CD4-positive, alpha-beta T cell treated with Interleukin-1 beta for 1 hour (primary cell): ENCODE data around the gene SSMEM1.
"Not testable (repeated sequence)": the region's sequence is repeated elsewhere in the genome, so short reads cannot be mapped to it uniquely, and the experiment has no call there.

Experiments
- DNase-seq, 2 donors: peaks; one replicate each; pipeline ENCODE4 v3.0.0-alpha.2; 2020 to 2022

The SSMEM1 gene

GRCh38 chr7:130207642-130208041, at the start of gene SSMEM1:
SSMEM1 (plus strand) TSS chr7:130207860; CDS start chr7:130207911, 51 bp downstream.
- no peak for DNase-seq

GRCh38 chr7:130160023-130160422, 47.6 kb upstream of the SSMEM1 start:
- DNase-seq: no peak

DNA sequence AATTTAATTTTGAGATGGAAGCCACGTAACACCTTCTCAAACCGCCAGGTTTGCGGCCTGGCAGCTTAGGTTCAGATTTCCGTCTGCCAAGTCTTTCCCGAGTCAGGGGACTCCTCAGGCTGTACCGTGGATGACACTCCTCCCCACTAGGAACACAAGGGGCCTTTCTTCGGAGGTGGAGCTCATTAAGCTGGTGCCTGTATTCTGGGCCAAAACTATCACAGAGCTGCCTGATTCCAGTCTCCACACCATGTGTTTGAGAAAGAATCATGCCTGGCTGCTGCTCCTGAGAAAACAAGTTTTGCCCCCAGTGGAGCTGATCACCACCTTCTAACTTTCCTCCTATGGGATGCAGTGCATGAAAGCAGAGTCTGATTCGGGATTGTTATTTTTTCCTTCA, 47.2 kb upstream of the SSMEM1 start:
- no peak for DNase-seq

- DNase-seq: no peak
Observed at GRCh38 chr7:130162196-130162595, 45.5 kb upstream of the SSMEM1 start.

DNA sequence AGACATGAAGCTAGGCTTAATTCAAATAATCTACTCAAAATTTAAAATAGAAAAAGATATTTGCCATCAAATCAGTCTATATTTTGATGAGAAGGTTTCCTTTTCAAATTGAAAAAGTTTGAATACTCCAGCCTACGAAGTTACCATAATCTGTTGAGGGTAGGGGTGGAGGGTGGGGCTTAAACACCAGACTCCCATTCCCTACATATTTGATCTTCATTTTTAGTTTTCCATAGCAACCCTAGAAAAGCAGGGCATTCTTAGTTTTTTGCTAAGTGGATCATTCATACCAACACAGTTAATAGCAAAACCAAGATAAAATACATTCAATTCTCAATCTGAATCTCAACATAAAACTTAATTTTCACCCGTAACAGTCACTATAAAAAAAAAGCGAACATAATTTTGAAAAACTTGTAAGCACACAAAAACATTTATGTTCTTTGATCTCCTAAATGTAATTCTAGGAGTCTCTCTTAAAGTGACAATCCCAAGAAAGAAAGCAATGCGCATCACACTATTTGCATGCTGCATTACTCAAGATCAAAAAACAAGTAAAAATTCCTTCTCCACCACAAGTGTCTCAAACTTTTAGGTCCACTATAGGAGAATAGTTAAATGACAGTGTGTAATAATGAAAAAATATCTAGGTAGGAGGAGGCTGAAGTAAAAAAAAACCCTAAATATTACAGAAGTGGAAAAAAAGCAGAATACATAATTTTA, 33.3 kb upstream of the SSMEM1 start:
- no peak for DNase-seq

GRCh38 chr7:130178251-130178650, 29.4 kb upstream of the SSMEM1 start:
- DNase-seq: no peak

DNA sequence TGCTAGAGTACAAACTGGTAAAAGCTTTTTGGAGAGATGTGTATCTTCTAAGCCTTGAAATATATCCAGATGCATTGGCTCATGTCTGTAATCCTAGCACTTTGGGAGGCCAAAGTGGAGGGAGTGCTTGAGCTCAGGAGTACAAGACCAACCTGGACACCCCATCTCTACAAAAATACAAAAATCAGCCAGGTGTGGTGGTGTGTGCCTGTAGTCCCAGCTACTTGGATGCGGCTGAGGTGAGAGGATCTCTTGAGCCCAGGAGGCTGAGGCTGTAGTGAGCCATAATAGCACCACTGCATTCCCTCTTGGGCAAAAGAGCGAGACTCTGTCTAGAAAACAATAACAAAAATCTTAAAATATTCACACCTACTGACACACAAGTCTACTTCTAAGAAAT, 28.0 kb upstream of the SSMEM1 start:
- DNase-seq: no peak

DNA sequence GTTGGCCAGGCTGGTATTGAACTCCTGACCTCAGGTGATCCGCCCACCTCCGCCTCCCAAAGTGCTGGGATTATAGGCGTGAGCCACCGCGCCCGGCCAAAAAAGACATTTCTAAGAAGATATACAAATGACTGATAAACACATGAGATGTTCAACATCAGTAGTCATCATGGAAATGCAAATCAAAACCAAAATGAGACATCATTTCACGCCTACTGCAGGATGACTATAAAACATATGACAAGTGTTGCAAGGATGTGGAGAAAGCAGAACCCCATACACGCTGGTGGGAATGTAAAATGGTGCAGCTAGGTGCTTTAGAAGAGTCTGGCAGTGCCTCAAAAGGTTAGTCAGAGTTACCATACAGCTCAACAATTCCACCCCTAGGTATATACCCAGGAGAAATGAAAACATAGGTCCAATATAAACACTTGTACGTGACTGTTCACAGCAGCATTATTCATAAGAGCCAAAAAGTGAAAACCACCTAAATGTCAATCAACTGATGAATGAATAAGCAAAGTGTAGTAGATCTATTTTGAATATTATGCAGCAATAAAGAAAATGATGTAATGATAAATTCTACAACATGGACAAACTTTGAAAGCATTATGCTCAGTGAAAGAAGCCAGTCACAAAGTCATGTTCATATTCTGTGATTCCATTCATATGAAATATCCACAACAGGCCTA, 26.9 kb upstream of the SSMEM1 start:
- no peak for DNase-seq

DNA sequence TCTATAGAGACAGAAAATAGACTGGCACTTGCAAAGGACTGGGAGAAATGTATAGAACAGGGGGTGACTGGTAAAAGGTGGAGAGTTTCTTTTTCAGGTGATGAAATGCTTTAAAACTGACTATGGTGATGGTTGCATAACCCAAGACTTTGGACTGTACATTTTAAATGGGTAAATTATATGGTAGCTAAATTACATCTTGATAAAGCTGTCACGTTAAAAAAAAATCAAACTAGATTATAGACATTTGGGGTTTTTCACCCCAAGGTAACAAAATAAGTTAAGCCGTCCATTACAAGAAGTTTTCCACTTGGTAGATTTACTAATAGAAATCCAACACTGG, 26.4 kb upstream of the SSMEM1 start:
- DNase-seq: no peak

GRCh38 chr7:130182990-130183389, 24.7 kb upstream of the SSMEM1 start:
- no peak for DNase-seq

GRCh38 chr7:130184349-130184748, 23.3 kb upstream of the SSMEM1 start:
- DNase-seq: not testable (repeated sequence)

DNA sequence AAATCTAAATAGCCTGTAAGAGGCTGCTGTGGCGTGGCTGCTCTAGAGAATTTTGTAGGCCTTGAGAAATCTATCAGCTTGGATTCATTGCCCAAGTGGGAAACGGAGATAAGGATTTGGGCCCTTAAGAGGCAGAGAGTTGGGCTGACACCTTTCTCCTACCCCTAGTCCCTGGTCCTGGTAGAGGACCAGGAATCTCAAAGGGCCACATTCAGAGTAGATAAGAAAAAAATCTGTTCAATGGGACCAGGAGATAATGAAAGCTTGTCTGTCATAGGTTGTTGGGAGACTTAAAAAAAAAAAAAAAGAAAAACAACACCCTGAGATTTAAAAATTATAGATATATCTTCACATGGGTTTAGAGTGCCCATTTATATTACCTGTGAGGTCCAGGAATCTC, 20.3 kb upstream of the SSMEM1 start:
- DNase-seq: no peak

GRCh38 chr7:130189343-130189742, 18.3 kb upstream of the SSMEM1 start:
- no peak for DNase-seq

DNA sequence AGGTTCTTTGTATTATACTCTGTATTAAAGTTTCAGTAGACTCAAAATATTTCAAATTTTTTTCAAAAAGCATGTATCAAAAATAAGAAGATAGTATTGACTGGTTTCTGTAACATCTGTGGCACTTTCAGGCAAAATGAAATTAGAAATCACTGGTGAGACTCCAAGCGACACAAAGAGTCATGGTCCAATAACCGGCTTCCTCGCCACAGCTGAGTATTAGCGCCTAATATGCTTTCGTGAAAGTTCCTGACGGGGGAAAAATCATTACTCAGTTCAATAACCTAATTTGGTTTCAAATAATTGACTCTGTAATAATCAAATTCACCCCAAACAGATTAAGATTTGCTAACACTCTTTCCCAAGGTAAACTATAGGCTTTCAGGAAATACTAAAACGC, 15.9 kb upstream of the SSMEM1 start:
- no peak for DNase-seq

GRCh38 chr7:130195396-130195795, 12.3 kb upstream of the SSMEM1 start:
- no peak for DNase-seq

- no peak for DNase-seq
Observed at GRCh38 chr7:130196476-130196875, 11.2 kb upstream of the SSMEM1 start.

- no peak for DNase-seq
Observed at GRCh38 chr7:130197094-130197493, 10.6 kb upstream of the SSMEM1 start.

GRCh38 chr7:130201796-130202195, 5.9 kb upstream of the SSMEM1 start:
- DNase-seq: no peak

GRCh38 chr7:130205084-130205947, 2.3 kb upstream of the SSMEM1 start, which contains the start of gene TMEM209:
TMEM209 (minus strand) TSS chr7:130205406; CDS start chr7:130205375, 31 bp downstream.
- DNase-seq: peak; percentile 95 to 96

DNA sequence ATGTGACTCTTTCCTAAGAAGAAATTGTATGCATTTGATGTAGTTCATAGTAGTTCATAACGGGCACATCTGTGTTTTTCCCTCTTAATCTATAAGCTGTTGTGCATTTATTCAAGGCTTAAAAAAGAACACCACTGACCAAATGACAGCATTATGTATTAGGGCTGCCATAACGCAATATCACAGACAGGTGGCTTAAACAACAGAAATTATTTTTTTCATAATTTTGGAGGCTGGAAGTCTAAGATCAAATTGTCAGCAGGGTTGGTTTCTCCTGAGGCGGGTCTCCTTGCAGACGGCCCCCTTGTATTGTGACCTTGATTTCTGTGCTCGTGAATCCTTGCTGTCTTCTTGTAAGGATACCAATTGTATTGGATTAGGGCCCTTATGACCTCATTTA, 627 bp upstream of the SSMEM1 start:
- no peak for DNase-seq

- no peak for DNase-seq
Observed at GRCh38 chr7:130208516-130208915, 856 bp downstream of the SSMEM1 start.

DNA sequence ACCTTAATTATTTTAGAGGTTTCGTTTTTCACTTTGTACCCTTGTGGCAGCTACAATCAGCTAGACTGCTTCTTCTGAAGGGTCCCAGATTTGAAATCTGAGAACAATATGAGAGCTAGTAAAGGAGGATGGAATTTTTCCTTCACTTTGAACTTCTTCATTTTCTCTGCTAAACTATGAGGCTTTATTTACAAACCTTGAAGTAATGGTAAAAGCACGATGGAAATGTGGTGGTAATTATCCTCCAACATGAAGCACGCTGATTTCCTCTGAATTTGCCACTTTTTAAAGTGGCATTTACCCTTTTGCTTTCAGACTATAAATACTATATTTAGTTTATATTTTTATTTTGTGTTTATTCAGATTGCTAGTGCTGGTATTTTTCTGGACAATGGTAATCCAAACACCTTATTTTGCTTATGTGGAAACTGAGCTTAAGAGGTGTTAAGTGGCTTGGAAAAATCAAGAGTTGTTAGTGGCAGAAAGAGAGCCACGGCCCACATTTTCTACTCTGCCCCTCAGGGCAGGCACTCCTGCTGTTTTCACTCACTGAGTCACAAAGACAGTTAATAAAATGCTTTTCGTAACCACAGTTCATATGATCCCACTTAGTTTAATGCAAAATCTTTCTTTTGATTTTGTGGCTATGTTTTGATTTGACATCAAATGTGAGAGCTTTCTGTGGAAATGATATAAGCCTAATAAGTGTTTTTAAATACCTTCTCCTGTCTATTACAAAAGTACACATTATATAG, 2.7 kb downstream of the SSMEM1 start:
- no peak for DNase-seq

GRCh38 chr7:130213828-130214227, 6.2 kb downstream of the SSMEM1 start:
- DNase-seq: no peak
